Body of pancreas (tissue), 4 donors: ENCODE data around the gene NMD3. TPM values are rescaled to one million over a fixed set of nuclear protein-coding genes. Genes with fewer than 3 reads are reported as not detected.
A peak's percentile ranks its signal among the peaks of the same experiment; 100 is the strongest.
"Not testable (repeated sequence)": the region's sequence is repeated elsewhere in the genome, so short reads cannot be mapped to it uniquely, and the experiment has no call there.

Source experiments
- ATAC-seq: fragments of 150-250 bp; one replicate; pipeline ENCODE4 v1.9.1; 2016
- DNase-seq, 4 donors: peaks; one replicate each; pipeline ENCODE4 v3.0.0-alpha.2; 2019
- H3K27ac ChIP-seq, 4 donors: fragments of 200-600 bp; sonication (generic); 1 replicate in 3 of 4; 2 replicates in 1 of 4; pipeline versions ENCODE4 v1.5.1 to v1.6.1; 2016 to 2019; ENCODE audit warnings: mild to moderate bottlenecking in 1 of 4, mixed read lengths in 1 of 4, moderate library complexity in 1 of 4
- H3K27me3 ChIP-seq, 2 donors: fragments of 200-600 bp; sonication (generic); one replicate each; pipeline ENCODE4 v1.6.0; 2016; ENCODE audit warnings: mild to moderate bottlenecking in 1 of 2
- H3K36me3 ChIP-seq, 2 donors: fragments of 200-600 bp; sonication (generic); replicated peaks in 1 of 2; 2 replicates each; pipeline ENCODE4 v1.5.1; 2016; ENCODE audit warnings: low read depth in 2 of 2; ENCODE audit not compliant: insufficient read depth in 1 of 2
- H3K4me1 ChIP-seq: fragments of 200-600 bp; sonication (generic); one replicate; pipeline ENCODE4 v1.6.0; 2016
- H3K4me3 ChIP-seq, 2 donors: fragments of 200-600 bp; sonication (generic); 1 replicate in 1 of 2; 2 replicates in 1 of 2; pipeline ENCODE4 v1.5.1; 2016 to 2019
- H3K9me3 ChIP-seq, 3 donors: fragments of 200-600 bp; sonication (generic); 1 replicate in 2 of 3; 2 replicates in 1 of 3; pipeline ENCODE4 v1.5.1; 2016
- POLR2A ChIP-seq, 3 donors: fragments of 450-650 bp; IDR thresholded peaks; one replicate each; pipeline ENCODE4 v1.6.1; 2016; ENCODE audit warnings: antibody characterized with exemption in 3 of 3, mild to moderate bottlenecking in 2 of 3
- WGBS, 2 donors: methylation state at CpG; one replicate each; pipeline ENCODE4 v1.1.5; 2017; 5-methylcytosine and 5-hydroxymethylcytosine counted together
- intact Hi-C: fragments of 100-400 bp; cut with DNase I; formaldehyde crosslinking; loops from one replicate; pipeline ENCODE4 v1.15.1; 2023
- total RNA-seq, 2 donors: library from RNA; depleted of rRNA; stranded (reverse); fragments of >200 nt; gene quantifications; one replicate each; pipeline ENCODE4 v1.1.0, GENCODE V29; 2016
- TF ChIP-seq, protein P1 (sequence below), 7 experiments: fragments of 450-650 bp in 4 of 7; fragments of 200-600 bp in 3 of 7; sonication (generic) in 3 of 7; IDR thresholded peaks; one replicate each; pipeline ENCODE4 v1.5.1; 2016 to 2019; ENCODE audit warnings: antibody characterized with exemption in 7 of 7

Gene NMD3
- total RNA-seq, 2 donors from 2014 or later = 37.2 to 41.2 TPM

DNA sequence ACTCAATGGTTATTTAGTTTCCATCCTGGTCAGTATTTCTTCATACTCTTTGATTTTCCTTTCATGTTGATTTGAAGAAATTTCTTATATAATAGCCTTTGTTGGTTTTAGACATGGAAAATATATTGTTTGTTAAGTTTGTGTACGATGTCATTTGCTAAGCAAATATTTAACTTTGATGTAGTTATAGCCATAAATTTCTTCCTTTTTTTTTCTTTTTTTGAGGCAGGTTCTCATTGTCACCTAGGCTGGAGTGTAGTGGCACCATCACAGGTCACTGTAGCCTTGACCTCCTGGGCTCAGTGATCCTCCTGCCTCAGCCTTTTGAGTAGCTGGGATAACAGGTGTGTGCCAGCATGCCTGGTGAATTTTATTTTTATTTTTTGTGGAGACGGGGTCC, 51.4 kb downstream of the NMD3 start:
- intact Hi-C loops = no loop called here
- DNase-seq = no peak
- H3K9me3 ChIP-seq = no peaks in the 10 kb centered on the region
- TF ChIP-seq POLR2A (IDR thresholded peaks at IDR 0.05) = no peak
- TF ChIP-seq, protein P1, sequence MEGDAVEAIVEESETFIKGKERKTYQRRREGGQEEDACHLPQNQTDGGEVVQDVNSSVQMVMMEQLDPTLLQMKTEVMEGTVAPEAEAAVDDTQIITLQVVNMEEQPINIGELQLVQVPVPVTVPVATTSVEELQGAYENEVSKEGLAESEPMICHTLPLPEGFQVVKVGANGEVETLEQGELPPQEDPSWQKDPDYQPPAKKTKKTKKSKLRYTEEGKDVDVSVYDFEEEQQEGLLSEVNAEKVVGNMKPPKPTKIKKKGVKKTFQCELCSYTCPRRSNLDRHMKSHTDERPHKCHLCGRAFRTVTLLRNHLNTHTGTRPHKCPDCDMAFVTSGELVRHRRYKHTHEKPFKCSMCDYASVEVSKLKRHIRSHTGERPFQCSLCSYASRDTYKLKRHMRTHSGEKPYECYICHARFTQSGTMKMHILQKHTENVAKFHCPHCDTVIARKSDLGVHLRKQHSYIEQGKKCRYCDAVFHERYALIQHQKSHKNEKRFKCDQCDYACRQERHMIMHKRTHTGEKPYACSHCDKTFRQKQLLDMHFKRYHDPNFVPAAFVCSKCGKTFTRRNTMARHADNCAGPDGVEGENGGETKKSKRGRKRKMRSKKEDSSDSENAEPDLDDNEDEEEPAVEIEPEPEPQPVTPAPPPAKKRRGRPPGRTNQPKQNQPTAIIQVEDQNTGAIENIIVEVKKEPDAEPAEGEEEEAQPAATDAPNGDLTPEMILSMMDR (IDR thresholded peaks at IDR 0.05) = no peak
- peaks cover 7% of the 10 kb centered on the region for H3K4me1 ChIP-seq
- WGBS, 2 donors = 55 to 60% methylated on average over 2 of the region's 2 CpGs
- no peak for ATAC-seq
- no peak overlapping the region for H3K4me3 ChIP-seq
- H3K36me3 ChIP-seq = no peaks in the 10 kb centered on the region
- H3K27ac ChIP-seq = no peak overlapping the region
- H3K27me3 ChIP-seq = no peaks in the 10 kb centered on the region

DNA sequence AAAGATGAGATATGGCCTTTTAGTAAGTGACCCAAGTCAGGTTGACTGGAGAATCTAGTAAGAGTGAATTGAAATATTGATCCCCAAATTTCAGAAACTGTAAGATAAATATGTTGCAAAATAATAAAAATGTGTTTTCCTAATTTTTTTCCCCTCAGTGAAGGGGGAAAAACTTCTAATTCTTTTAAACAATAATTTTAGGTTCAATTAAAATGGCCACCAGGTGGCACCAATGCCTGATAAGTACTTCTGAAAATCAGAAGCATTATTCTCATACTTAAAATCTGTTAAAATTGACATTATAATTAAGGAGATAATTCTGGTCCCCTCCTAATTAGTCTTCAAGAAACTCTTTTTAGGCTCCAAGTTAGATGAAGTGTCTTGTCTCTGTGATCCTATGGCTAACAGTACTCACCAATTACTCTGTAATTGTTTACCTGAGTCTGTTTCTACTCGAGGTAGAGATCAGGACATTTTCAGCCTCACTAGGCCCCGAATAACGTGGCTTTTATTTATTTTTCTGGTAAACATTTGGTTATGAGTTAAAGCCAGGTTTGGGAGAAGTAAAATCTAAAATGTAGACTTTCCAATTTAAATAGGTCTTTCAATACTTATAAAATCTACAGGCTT, 52.6 kb downstream of the NMD3 start:
- peaks cover 2% of the 10 kb centered on the region for H3K4me1 ChIP-seq
- H3K4me3 ChIP-seq = no peak overlapping the region
- TF ChIP-seq, protein P1 (IDR thresholded peaks at IDR 0.05) = peak; percentile 10 to 72 (median 62)
- no peak for TF ChIP-seq POLR2A (IDR thresholded peaks at IDR 0.05)
- intact Hi-C loops = no loop called here
- no peaks in the 10 kb centered on the region for H3K27me3 ChIP-seq
- ATAC-seq = no peak
- no peaks in the 10 kb centered on the region for H3K9me3 ChIP-seq
- no peaks in the 10 kb centered on the region for H3K36me3 ChIP-seq
- peak; percentile 22 to 46 (median 32) for DNase-seq
- WGBS, 2 donors = 25 to 40% methylated on average over 3 of the region's 3 CpGs
- H3K27ac ChIP-seq = no peak overlapping the region

DNA sequence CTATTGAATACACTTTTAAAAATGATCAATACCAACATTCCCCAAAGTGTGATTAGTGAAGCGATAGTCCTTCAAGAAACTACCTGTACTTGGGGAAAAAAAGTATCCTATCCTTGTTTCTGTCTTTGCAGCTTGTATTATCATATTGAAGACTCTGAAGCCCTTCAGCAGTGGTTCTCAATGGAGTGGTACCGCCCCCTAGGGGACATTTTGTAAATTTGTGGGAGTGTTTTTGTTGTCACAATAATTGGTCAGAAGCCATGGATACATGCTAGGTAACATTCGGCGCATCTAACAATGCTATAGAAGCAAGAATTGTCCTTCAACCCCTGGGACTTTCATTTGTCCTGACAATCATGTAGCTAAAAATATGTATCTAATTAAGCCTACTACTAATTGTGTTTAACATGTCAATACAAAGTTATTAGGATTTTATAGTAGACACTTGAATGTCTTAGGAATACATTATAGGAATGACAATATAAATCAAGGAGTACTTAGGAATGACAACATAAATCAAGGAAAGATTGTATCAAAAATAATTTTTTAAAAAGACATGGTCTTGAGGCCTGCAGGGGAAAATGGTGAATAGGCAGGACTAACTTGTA, 53.7 kb downstream of the NMD3 start:
- Histone ChIP-seq H3K36me3 (no peaks in the 10 kb centered on the region), H3K4me1 (no peaks in the 10 kb centered on the region), H3K9me3 (no peaks in the 10 kb centered on the region), H3K4me3 (no peak overlapping the region), H3K27me3 (no peaks in the 10 kb centered on the region), H3K27ac (no peak overlapping the region)
- DNase-seq (peak; percentile 27 to 49 (median 41)), ATAC-seq (no peak)
- intact Hi-C loops = loop anchor here (5.0 kb wide), 1 partner anchor 158 kb away; no protein-coding TSS in a partner anchor
- TF ChIP-seq, protein P1 (IDR thresholded peaks at IDR 0.05) = peak in 6 of 7 experiments; percentile 26 to 54 (median 45)
- TF ChIP-seq POLR2A (IDR thresholded peaks at IDR 0.05) = no peak
- WGBS, 2 donors = 65 to 67% methylated on average over 4 of the region's 4 CpGs

DNA sequence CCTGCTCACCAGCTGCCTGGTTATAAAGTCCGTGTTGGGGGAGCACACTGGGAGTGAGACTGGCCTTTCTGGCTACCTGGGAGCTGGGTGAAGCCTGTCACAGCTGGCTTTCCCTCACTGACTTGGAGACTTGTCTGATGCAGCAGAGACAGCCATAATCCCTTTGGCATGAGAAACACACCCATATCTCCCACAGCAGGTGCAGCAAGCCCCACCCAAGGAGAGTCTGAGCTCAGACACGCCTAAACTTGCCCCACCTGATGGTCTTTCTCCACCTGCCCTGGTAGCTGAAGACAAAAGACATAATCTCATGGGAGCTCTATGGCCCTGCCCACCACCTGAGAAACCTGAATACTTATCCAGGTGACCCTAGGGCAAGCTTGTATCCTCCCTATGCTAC, 54.8 kb downstream of the NMD3 start:
- Histone ChIP-seq H3K4me1 (no peaks in the 10 kb centered on the region), H3K27ac (no peak overlapping the region), H3K27me3 (no peaks in the 10 kb centered on the region), H3K9me3 (no peaks in the 10 kb centered on the region), H3K36me3 (no peaks in the 10 kb centered on the region), H3K4me3 (no peak overlapping the region)
- TF ChIP-seq, protein P1 (IDR thresholded peaks at IDR 0.05) = no peak
- TF ChIP-seq POLR2A (IDR thresholded peaks at IDR 0.05) = no peak
- ATAC-seq = no peak
- WGBS, 2 donors = 97 to 100% methylated on average over 1 to 2 of the region's 2 CpGs
- no peak for DNase-seq
- intact Hi-C loops = loop anchor here (5.0 kb wide), 1 partner anchor 156 kb away; no protein-coding TSS in a partner anchor

DNA sequence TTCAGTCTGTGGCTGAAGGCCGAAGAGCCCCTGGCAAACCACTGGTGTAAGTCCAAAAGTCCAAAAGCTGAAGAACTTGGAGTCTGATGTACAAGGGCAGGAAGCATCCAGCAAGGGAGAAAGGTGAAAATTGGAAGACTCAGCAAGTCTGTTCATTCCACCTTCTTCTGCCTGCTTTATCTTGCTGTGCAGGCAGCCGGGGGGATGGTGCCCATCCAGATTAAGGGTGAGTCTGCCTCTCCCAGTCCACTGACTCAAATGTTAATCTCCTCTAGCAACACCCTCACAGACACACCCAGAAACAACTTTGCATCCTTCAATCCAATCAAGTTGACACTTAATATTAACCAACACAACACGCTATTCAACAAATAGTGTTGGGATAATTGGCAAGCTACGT, 61.3 kb downstream of the NMD3 start:
- H3K4me3 ChIP-seq, H3K27ac ChIP-seq, H3K4me1 ChIP-seq, ATAC-seq, intact Hi-C loops, H3K9me3 ChIP-seq, H3K27me3 ChIP-seq, DNase-seq, H3K36me3 ChIP-seq: not testable (repeated sequence)
- WGBS, 2 donors = 92 to 95% methylated on average over 4 of the region's 4 CpGs
